Endometrial microvascular endothelial cells (primary cell): ENCODE measurements around the gene NRG4. TPM values are rescaled to one million over a fixed set of nuclear protein-coding genes. Genes with fewer than 3 reads are reported as not detected.
"Not testable (repeated sequence)": the region's sequence is repeated elsewhere in the genome, so short reads cannot be mapped to it uniquely, and the experiment has no call there.

Experiments
- in situ Hi-C: cut with HindIII; loops from 2 replicates; pipeline ENCODE4 v1.10.0; 2017; ENCODE audit warnings: low sequenced_read_pairs, low pct_unique_long_range_greater_than_20kb; ENCODE audit errors: inconsistent ontology term
- total RNA-seq: library from RNA; depleted of rRNA; stranded (reverse); fragments of >200 nt; gene quantifications from one replicate; pipeline ENCODE4 v1.2.3, GENCODE V29; 2015; ENCODE audit errors: inconsistent ontology term

Gene NRG4
- total RNA-seq, 1 donor from 2014 or later, result not detected

DNA sequence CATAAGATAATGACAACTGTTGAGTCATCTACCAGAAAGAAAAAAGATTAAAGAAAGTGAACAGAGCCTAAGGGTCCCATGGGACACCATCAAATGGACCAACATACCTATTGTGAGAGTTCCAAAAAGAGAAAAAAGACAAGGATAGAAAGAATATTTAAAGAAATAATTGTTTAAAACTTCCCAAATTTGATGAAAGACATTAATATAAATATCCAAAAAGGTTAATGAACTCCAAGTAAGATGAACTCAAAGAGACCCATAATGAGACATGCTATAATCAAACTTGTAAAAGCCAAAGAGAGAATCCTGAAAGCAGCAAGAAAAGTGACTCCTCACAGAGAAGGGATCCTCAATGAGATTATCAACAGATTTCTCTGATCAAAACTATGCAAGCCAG lies 8.9 kb downstream of the NRG4 start:
- in situ Hi-C loops, result no loop called here

DNA sequence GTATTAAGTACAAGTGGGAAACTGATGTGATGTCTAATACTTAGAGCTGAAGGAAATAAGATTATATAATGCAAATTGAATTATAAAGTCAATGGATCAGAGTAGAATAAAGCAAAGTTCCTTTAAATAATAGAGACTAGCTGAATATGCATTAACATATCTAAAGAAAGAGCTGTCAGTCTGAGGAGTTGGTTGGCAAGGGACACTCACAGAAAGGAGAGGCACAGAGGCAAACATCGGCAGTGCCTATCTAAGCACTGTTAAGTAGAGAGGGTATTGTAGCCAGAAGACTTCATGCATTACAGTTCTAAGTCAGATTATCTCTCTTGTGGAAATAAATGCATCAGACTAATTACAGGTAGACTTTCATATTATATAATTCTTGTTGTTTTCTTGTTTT lies 16.6 kb downstream of the NRG4 start:
- in situ Hi-C loops, result no loop called here

DNA sequence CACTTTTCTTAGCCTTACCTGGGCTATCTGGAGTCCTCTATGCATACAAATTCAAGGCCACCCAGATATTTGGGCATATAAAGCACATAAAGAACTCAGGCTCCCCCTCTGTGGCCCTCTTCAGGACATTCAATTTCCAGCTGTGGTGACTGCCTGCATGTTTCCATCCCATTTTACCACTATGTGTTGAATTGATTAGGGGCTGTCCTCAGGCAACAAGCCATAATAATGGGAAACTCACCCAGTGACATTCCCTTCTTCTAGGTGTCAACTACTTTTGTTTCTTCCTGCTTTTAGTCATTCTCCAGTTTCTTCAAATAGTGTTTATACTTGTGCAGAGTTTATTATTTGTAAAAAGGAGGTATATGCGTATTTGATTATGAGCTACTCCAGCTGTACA lies 18.0 kb downstream of the NRG4 start:
- in situ Hi-C loops, result no loop called here

DNA sequence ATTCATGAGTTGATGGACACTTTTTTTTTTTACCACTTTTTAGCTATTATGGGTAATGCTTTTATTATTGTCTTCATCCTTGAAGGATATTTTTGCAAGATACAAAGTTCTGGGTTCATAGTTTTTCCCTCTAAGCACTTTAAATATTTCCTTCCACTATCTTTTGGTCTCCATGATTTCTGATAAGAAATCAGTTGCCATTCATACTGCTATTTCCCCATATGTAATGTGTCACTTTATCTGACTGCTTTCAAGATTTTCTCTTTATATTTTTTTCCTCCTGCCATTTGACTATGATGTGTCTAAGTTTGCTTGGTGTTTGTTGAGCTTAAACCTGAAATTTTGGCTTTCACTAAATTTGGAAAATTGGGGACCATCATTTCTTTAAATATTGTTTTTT lies 19.3 kb downstream of the NRG4 start:
- in situ Hi-C loops, result no loop called here

DNA sequence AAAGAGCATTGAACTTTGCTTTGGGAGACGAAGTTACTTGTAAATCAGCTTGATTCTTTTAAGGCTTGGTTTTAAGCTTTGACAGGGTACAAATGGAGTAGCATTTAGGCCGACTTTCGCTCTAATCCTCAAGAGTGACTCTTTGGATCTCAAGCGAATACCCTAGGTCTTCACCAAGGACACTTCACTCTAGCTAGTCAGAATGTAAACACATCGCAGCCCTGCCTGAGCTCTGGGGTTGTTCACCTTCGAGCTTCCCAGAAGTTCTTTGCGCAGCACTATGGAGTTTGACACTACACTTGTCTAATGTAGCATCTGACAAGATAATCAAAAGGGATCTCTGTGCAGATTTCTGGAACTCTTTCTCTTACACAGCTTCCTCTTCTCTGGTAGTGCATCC lies 22.3 kb downstream of the NRG4 start:
- in situ Hi-C loops, result no loop called here

DNA sequence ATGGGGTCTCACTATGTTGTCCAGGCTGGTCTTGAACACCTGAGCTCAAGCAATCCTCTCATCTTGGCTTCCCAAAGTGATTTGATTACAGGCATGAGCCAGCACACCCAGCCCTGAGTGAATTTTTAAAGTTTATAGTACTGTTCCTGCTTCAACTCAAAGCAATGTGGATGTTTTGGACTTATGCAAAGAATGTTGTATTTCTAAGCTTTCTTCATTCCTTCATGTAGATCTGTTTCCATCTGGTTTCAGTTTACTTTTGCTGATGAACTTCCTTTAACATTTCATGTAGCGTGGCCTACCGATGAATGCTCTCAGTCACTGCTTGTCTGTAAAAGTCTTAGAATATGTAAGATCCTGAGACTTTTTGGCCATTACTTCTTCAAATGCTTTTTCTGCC lies 23.2 kb downstream of the NRG4 start:
- in situ Hi-C loops, result no loop called here

DNA sequence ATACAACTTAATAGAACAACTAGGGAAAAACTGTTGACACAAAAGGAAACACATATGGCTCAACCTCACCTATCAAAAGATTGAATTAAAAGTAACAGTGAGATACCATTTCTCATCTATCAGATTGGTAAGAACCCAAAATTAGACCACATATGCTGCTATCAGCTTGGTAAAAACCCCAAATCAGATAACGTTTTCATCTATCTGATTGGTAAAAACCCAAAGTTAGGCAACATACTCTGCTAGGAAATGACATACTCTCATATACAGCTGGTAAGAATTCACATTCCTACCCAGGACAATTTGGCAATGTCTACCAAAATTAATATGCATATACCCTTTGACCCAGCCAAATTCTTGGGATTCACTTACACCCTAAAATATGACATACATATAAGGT lies 26.3 kb downstream of the NRG4 start:
- in situ Hi-C loops, result no loop called here

DNA sequence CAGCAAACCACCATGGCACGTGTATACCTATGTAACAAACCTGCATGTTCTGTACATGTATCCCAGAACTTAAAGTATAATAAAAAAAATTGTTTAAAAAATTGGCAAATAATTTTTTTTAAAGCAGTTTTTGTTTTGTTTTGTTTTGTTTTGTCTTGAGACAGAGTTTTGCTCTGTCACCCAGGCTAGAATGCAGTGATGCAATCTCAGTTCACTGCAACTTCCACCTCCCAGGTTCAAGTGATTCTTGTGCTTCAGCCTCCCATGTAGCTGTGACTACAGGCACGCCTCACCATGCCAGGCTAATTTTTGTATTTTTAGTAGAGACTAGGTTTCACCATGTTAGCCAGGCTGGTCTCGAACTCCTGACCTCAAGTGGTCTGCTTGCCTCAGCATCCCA lies 27.5 kb downstream of the NRG4 start:
- in situ Hi-C loops, result not testable (repeated sequence)

DNA sequence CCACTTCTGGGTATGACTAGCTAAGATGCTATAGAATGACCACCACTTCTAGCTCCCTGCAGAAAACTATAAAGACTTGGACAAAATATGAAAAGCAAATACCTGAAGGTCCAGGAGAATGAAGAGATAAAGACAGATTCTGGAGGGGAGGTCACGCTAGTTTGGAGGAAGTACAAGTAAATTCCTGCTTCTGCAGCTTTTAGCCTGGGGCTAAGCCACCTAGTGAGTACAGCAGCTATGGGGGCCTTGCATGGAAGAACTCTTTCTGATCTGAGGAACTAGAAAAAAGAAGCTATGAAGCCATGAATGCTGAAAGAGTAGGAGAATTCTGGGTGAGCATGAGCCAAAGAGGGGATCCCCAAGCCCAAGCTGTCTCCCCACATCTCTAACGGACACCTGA lies 29.8 kb downstream of the NRG4 start:
- in situ Hi-C loops, result no loop called here

DNA sequence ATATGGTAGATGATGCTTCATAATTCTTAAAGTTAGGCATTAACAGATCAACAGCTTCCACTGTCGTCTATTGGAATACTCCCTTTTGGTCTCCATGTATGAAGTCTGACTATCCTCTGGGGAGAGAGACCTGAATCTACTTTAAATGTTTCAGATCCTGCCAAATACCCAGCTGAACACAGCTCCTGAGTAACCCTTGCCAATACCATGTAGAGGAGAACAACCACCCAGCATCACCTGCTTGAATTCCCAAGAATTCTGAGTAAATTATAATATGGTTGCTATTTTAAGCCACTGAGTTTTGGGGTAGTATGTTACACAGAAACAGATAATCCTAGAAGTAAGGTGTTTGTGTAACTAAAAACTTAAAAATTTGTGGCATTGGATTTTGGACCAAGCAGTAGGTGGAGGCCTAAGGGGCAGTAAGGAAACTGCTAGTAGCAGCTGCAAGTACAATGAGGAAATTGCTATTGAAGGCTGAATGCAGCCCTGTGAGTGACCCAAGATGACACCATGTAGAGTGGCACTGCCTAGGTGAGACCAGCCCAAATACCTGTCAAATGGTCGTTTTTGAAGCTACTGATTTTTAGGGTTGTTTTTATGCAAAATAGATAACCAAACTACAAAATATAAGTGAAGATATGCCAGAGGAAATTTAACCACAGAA lies 30.9 kb downstream of the NRG4 start:
- in situ Hi-C loops, result no loop called here

DNA sequence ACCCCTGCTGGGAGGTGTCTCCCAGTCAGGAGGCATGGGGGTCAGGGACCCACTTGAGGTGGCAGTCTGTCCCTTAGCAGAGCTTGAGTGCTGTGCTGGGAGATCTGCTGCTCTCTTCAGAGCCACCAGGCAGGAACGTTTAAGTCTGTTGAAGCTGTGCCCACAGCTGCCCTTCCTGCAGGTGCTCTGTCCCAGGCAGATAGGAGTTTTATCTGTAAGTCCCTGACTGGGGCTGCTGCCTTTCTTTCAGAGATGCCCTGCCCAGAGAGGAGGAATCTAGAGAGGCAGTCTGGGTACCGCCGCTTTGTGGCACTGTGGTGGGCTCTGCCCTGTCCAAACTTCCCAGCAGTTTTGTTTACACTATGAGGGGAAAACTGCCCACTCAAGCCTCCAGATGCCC lies 35.5 kb downstream of the NRG4 start:
- in situ Hi-C loops, result not testable (repeated sequence)

DNA sequence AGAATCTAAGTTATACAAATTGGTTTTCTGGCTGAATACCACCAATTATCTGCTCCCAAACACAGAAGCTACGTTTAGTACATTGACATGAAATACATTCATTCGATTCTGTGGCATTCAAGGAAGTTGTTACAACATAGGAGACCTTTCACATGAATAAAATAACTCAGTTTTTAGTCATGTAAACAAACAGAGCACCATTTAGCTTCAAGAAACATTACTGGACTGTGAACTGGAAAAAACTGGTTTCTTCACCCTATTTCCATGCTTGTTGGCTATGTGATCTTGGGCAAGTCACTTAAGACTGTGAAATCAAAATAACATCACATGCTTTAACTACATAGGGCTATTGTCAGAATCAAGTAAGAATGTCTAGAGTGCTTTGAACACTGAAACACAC lies 46.2 kb downstream of the NRG4 start:
- in situ Hi-C loops, result no loop called here

DNA sequence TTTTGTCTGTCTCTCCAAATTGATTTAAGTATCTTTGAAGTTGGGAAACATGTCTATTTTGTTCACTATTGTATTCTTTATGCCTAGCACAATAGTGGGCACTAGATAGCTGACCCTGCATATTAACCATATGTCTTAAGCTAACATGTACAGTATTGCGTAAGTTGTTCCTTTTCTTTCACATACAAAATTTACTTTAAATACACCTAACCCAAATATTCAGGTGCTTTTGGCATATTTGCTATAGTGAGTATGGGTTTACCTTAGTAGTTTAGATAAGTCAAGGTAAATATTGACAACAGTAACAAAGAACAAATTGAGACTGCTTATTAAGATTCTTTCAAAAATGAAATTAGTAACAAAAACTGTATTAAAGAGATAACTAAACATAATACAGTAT lies 50.9 kb downstream of the NRG4 start:
- in situ Hi-C loops, result no loop called here

DNA sequence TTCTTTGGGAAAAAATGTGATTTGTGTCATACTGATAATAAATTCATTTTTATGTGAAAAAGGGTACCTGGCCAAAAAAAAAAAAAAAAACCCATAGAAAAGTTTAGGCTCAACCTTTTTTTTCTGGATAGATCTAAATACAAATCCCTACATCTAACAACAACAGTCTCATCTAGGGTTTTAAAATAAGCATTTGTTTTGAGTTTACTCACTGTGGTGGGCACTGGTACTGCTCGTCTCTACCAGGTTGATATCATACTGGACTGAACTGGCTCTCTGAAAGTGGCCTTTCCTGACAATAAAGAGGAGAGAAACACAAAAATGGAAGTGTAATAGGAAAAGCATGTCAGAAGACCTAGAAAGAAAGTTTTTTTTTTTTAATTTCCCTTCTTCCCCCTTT lies 56.5 kb downstream of the NRG4 start:
- in situ Hi-C loops, result no loop called here

DNA sequence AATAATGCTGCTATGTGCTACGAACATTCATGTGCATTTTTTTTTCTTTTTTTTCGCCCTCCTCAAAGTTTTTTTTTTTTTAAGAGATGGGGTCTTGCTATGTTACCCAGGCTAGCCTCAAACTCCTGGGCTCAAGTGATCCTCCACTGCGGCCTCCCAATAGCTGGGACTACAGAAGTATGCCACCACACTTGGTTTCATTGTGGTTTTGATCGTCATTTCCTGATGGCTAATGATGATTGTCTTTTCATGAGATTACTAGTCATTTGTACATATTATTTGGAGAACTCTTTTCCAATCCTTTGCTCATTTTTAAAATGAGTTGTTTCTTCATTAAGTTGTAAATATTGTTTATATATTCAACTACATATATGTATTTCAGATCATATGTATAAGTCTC lies 59.7 kb downstream of the NRG4 start:
- in situ Hi-C loops, result no loop called here

DNA sequence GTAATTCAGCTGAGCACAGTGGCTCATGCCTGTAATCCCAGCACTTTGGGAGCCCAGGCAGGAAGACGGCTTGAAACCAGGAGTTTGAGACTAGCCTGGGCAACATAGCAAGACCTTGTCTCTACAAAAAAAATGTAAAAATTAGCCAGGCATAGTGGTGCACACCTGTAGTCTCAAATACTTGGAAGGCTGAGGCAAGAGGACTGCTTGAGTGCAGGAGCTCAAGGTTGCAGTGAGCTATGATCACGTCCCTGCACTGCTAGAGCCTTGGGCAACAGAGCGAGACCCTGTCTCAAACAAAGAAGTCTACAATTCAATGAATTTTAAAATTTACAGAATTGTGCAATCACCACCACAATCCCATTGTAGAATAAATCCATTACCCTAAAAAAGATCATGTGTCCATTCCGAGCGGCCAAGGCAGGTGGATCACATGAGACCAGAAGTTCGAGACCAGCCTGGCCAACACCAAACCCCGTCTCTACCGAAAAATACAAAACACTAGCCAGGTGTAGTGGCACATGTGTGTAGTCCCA lies 63.4 kb downstream of the NRG4 start:
- in situ Hi-C loops, result no loop called here

DNA sequence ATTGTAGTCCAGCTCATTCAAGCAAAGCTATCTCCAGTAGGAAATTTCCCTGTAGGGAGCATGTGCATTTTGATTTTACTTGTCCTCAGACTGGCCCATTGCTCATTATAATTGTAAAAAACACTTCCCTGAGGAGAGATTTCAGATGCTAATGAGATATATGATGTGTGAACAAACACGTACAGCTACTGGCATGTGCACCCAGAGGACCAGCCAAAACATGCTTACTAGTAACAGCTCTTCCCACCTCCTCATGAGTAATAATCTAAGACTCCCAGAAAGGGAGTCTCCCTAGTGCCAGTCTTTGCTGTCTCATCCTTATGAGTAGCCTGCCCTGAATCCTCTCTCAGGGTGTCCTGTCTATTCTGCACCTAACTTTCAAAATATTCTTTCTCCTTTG lies 65.1 kb downstream of the NRG4 start:
- in situ Hi-C loops, result no loop called here

DNA sequence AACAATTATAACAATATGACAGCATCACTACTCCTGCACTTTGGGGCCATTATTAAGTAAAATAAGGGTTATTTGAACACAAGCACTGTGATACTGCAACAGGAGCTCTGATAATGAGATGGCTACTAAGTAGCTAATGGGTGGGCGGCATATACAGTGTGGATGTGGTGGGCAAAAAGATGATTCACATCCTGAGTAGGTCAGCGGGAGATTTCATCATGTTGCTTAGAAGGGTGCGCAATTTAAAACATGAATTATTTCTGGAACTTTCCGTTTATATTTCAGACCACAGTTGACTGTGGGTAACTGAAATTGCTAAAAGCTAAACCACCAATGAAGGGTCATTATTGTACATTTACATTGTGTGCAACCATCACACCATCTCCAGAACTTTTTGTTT lies 66.3 kb downstream of the NRG4 start:
- in situ Hi-C loops, result no loop called here

DNA sequence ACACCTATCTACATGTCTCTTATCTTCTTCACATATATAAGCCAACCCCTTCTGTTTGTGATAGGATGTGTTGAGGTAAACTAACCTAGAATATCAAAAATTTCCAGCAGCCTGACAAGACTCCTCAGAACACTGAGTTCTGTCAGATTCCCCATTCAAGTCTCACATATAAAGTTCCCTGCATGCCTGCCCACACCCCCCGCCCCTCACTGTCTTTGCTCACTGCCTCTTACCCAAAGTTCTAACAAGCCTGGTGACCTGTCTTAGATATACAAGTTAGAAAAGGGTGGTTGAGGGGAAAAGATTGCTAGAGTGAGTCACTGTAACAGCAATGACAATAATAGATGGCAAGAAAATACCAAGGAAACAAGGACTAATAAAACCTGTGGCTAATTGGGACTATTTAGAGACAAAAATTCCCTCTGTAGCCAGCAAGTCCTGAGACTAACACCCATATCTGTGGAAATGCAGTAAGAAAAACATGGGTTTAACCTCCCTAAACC lies 68.5 kb downstream of the NRG4 start:
- in situ Hi-C loops, result no loop called here

DNA sequence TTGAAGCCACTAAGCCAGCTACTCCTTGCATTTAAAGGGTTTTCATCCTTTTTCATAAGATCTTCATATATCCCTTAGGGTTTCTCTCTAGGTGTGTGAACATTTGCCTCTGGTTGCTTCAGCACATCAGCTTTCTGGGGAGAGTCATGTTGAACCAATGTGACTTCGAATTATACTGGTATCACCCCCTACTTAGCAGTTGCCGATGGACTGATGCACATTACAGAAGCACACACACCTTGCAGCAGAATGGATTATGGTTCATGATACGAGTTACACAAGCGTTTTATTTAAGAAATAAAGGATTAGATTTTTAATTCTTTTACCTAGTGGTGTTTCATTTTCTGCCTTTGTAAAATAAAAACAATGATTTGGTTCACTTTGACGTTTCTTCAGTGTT lies 69.0 kb downstream of the NRG4 start:
- in situ Hi-C loops, result no loop called here

DNA sequence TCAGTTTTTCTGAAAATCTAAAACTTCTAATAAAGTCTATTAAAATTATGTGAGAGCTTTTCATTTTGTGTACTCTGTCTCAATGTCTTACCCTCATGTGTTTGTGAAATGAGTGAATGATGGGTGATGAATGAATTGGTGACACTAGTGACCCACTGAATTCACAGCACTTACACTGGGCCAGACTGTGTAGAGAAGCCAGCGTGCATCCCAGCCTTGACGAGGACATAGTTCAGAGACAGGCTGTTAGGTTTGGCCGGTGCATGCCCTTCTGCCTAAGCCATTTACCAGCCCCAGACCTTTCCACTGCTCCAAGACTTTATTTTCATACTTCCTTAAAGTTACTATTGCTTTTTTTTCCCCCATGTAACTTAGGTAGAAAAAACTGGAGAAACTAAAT lies 69.8 kb downstream of the NRG4 start:
- in situ Hi-C loops, result no loop called here
